ENCODE measurements around the gene FRMD3.

Gene FRMD3

DNA sequence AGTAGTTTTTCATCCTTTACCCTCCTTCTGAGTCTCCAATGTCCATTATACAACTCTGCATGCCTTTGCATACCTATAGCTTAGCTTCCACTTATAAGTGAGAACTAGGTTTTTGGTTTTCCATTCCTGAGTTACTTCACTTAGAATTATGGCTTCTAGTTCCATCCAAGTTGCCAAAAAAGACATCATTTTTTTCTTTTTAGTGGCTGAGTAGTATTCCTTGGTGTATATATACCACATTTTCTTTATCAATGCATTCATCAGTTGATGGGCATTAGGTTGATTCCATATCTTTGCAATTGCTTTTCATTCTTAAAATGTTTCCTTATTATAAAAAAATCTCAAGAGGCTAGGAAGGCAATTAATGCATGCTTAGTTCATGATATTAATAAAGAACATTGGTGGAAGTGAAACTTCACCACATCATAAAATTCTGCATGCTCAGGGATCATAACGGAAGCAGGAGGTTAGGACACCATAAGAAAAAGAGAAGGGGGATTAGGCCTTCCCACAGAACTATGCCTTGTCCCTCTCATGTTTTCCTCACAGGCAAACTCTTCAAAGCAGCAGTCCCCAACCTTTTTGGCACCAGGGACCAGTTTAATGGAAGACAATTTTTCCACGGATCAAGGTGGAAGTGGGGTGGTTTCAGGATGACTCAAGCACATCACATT, 105.2 kb downstream of the FRMD3 start:
- no peak for DNase-seq (ENCODE audit: low read depth)

DNA sequence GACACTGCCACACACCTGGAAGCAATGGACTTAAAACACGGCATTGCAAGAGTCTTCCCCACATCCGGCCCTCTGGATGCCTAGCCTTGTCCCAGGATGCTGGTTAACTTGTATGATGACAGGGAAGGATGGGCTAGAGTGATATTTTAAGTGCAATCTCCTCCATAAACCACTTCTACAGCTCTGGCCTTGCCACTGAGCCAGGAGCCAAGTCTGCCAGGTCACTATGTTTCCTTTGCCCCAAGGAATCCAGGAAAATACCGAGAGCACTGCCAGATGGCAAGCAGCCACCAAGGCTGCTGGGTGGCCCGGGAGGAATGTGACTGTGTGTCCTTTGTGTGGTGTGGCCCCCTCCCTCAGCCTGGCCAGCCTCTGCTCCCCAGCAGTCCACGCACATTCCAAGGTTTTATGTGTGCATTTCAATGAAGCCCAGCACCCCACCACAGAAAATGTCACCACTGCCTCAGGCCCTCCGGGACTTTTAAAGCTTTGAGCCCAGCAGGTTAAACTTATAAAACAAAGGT, 106.0 kb downstream of the FRMD3 start:
- DNase-seq (ENCODE audit: low read depth): peak; percentile 70

DNA sequence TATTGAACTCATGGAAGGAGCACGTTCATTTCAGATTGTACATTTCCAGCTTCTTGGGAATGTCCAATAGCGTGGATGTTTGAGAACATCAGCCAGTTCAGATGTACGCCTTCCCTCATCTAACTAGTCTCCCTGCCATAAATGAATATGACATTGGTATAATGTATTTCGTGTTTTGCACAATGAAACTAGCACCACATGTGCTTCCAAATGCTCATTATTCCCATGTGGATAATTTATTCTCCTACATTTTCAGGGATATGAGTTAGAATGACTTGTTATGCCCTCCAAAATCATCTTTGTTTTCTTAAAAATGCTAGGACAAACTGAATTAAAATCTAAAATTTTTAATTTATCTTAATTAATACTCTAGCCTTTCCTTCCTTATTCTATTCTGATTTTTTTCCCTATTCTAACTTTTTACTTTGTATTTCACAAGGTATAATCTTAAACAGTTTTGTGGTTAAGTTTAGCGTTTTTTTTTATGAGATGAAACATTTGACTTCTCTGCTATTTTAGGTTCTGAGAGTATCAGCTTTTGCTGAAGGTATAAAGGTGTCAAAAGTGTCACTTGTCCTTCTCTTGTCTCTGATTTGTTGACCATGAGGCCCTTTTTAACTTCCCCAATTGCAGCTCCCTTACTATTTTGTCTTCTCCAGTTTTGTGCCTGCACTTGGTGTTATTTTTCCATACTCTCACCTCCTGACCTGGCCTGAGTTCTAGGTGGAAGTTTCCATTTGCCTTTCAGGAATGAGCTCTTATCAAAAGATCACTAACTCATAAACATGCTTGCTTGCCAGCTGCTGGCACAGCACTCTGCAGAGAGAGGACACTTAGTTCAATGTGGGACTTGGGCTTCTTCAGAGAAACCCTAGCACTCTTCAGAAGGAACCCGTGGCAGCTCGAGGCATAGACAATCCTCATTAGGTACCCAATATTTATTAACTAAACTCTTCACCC, 106.8 kb downstream of the FRMD3 start:
- DNase-seq (ENCODE audit: low read depth): no peak

DNA sequence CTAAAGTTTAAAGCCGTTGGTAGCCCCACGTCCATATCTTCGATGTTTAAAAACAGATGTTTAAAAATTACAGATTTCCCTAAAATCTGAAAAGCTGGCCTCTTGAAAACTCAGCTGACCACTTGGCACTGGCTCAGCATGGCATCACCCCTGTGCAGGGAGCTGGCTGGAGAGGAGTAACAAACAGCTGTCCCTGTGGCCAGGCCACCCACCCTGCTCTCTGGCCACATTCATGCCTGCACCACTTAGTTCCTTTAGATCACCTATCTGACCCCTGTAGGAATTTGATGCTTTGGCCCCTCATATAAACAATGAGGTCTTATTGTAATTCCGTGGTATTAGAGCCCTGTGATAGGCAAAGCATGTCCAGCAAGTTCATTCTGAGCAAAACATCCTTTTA, 107.5 kb downstream of the FRMD3 start:
- DNase-seq (ENCODE audit: low read depth): no peak

DNA sequence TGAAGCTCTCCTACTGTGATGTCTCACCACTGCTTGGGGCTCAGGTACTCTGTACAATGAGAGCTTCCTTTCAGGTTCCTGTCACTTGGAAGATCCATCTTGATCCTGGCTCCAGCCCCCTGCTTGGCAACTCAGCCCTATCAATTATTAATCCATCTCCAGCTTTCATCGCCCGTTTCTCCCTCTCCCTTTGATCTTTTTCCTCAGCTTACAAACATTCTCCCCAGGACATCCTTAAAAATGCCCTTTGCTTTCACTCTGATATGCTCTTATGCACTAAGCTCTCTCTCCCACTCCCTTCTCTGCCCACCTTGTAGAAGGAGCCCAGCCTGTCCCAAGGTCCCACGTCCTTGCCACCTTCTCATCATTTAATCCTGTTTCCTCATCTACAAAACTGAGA, 109.0 kb downstream of the FRMD3 start:
- DNase-seq (ENCODE audit: low read depth): no peak

DNA sequence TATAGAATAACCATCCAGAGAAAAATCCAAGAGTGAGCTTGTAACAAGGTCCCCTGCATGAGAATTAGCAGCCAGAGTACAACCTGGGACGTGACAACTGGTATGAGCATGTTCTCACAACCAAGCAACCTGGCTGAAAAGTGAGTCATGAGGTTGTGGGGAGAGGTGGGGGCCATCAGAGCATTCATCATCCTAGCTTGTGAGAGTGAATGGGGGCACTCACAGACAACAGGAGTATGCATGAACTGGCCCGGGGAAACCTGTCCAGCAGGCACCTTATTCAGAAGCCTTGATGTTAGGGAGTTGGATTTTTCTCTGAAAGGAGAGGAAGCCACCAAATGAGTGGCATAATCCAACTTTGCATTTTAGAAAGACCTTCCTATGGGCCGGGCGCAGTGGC, 113.0 kb downstream of the FRMD3 start:
- no peak for DNase-seq (ENCODE audit: low read depth)

DNA sequence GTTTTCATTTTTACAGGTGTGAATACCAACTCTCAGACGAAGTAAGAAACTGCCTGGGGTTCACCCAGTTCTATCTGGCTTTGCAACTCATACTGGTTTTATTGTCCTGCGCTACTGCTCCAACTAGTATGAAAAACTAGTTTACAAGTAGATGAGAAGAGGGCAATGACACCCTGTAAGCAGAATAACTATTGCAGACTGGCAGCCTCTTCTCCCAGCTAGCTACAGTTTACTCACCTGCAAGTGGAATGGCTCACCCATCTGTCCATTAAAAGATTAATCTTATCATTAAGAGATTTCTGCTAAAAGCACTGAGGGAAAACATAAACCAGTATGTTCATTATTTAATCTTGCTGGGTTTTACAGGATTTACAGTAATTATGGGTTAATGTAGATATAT, 113.4 kb downstream of the FRMD3 start:
- no peak for DNase-seq (ENCODE audit: low read depth)

DNA sequence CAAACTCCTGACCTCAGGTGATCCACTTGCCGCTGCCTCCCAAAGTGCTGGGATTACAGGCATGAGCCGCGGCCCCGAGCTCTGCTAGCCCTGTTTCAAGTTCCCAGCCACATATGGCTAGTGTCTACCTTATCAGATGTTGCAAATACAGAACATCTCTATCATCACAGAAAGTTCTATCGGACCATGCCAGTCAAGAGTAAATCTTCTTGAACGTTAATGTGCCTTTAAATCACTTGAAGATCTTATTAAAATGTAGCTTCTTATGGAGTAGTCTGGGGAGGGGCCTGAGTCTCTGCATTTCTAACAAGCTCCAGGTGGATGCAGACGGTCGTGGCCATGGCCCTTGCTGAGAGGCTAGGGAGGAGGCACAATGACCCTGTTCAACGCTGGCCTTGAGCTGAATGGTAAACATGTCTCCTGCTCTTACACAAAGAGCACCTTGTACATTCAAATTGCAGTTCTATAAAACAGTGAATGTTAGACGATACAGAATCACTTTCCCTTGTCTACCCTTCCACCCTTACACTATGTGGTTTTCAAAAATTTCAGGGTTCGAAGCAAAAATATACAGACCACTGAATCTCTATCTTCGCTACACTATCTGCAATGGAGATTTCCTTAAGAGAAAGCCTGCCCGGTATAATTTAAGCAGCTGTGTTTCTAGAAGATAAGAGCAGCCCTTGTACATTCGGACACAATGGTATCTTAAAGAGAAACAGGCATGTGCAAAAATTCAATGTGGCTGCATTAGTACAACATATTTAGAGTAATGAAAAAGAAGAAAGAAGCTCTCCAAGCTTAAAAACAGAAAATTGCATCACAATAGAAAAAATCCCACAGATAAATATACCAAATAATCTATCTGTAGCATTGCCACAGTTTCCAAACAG, 114.1 kb downstream of the FRMD3 start:
- no peak for DNase-seq (ENCODE audit: low read depth)

DNA sequence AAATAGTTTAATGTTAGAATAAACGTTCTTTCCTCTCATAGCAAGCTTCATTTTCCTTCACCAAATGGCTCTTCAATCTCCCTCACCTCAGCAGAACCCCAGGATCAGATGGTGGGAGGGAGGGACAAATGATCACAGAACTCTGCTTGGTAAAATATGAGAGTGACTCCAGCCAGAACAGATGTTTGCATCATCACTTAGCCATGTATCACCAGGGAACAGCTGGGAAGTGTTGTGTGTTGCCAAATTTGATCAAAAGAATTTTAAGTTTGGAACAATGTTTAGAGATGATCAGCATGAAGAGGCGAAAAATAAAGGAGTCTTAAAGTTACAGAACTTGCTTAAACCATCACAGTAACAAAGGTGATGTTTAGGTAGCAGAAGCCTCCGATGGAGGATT, 115.7 kb downstream of the FRMD3 start:
- DNase-seq (ENCODE audit: low read depth): peak; percentile 28

DNA sequence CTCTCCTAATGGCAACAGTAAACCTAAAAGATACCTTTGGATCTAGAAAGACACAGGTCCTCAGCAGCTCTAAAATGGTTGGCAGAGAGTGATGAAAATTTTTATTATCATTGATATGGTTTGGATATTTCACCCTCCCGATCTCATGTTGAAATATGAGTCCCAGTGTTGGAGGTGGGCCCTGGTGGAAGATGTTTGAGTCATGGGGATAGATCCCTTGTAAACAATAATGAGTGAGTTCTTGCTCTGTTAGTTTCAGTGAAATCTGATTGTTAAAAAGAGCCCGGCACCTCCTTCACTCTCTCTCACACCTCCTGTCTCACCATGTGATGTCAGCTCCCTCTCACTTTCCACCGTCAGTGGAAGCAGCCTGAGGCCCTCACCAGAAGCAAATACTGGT, 117.7 kb downstream of the FRMD3 start:
- no peak for DNase-seq (ENCODE audit: low read depth)

DNA sequence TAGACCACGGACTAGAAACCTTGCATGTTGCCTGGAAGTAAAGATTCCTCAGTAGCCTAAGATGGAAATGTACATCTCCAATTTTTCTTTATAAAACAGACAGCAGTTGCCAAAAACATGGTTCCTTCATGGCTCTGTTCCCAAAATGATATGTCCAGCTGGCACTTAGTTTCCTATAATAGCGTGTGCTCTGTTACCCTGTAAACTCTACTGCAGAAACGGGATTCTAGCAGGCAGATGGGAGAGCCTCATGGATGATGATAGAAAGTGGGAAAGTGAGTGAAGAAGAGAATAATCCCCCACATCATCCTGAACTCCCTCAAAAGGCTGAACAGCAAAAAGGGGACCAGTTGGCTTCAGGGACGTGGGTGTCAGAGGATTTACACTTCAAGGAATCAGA, 118.2 kb downstream of the FRMD3 start:
- no peak for DNase-seq (ENCODE audit: low read depth)

DNA sequence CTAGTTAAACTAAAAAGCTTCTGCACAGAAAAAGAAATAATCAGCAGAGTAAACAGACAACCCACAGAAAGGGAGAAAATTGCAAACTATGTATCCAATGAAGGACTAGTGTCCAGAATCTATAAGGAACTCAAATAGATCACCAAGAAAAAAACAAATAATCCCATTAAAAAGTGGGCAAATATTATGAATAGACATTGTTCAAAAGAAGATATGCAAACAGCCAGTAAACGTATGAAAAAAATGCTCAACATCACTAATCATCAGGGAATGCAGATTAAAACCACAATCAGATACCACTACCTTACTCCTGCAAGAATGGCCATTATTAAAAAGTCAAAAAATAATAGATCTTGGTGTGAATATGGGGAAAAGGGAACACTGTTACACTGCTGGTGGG, 119.9 kb downstream of the FRMD3 start:
- no peak for DNase-seq (ENCODE audit: low read depth)

DNA sequence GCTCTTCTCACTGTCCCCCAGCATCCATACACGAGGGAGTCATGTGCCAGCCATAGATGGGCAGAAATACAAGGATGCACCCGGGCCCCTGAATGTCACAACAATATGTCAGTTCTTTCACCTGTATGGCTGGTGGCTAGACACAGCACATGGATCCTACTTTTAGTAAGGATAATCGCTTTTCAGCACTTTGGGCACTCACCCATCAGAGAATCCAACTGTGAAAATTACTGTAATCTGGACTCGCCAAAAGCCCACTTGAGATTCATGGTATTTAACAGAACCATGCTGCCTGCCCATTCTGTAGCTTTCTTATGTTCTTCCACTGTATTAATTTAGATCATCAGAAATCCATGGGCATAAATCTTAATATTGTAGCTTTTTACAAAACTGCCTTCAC, 124.8 kb downstream of the FRMD3 start:
- DNase-seq (ENCODE audit: low read depth): no peak

DNA sequence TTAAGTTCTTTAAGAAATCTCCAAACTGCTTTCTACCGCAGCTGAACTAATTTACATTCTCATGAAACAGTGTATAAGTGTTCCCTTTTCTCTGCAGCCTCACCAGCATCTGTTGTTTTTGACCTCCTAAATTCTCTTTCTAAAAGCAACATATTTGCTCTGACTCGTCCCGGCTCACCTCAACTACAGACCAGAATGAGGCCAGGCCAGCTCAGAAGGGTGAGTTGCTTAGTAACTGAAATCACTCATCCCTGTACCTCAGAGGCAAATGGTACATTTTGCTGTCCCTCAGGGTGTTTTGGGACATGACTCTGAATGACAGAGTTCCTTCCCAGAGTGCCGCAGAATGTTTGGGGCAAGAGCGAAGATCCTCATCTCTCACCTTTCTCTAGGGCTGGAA, 127.5 kb downstream of the FRMD3 start:
- no peak for DNase-seq (ENCODE audit: low read depth)

DNA sequence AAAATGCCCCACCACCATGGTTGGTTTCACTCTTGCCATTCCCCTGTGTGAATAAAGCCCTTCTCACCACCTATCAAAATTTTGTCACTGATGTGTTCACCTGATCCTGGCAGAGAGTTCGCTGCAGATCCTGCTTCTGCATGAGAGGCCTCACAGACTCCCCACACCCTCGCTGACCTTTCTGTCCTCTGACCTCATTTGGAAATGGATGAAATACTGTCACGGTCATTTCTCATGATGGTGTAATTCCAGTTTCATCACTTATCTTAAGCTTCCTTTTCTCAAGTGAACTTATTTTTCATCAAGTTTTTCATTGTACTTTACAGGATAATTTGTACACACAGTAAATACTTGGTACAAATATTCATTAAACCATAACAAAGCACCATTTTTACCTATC, 131.3 kb downstream of the FRMD3 start:
- DNase-seq (ENCODE audit: low read depth): no peak

DNA sequence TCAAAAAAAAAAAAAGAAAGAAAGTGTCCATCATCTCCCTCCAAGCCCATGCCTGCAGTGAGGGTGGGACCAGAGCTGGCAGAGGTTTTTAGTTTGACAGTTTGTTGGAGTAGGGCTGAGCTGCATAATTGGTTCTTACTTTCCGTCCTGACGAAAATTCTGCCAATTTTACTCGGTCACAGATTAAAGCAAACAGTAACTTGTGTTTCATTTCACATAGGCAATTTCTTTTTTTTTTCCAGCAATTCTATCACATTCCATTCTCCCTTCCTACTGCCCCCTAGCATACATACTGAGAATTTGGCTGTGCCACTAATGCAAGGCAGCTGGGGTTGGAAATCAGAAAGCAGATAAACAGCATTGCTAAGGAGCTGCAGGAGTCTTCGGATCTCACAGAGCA, 132.4 kb downstream of the FRMD3 start:
- DNase-seq (ENCODE audit: low read depth): no peak

DNA sequence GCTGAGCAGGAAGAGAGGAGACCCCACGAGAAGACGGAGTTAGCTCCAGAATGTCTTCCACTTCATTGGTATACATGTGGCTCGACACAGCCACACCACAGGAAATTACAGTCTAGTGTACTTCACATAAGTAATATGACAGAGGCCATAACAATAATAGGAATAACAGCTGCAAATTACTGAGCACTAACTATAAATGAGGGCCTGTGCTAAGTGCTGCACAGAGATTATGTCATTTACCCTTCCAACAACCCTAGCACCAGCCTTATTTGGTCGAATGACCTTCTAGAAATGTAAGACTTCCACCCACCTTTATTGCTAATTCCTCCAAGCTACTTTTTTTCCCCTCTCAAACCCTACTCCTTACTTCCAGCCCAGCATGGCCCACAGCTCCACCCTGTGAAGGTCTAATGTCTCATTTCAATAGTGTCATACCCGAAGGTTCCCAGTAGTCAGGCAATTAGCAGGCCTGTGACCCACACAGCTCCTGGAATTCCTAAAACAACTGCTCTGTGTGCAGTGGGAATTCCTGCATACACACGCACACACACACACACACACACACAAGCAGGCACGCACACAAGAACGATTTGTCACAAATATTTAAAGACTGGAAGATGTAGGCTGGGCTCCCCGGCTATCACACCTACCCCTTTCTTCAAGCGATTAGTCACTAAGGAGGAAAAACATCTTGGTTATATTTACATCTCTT, 134.5 kb downstream of the FRMD3 start:
- DNase-seq (ENCODE audit: low read depth): no peak

DNA sequence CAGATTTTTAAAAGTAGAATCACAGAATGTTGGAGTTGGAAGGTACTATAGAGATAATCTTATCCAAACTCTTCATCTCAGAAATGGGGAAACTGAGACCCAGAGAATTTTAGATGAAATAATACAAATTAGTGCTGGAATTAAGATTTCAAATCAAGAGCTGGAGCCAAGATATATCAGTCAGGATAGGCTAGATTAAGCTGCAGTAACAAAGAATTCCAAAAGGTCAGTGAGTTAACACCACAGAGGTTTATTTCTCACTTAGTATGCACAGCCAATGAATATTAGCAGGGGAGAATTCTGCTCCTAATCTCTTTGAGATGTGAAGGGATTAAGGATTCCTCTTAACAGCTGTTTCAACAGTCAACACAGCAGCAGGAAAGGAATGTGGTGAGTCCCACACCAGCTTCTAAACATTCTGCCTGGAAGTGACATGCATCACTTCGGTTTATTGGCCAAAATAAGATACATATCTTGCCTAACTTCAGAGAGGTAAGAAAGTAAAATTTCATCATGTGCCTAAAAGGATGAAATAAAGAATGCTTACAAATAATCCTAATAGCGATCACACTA, 136.8 kb downstream of the FRMD3 start:
- DNase-seq (ENCODE audit: low read depth): no peak

DNA sequence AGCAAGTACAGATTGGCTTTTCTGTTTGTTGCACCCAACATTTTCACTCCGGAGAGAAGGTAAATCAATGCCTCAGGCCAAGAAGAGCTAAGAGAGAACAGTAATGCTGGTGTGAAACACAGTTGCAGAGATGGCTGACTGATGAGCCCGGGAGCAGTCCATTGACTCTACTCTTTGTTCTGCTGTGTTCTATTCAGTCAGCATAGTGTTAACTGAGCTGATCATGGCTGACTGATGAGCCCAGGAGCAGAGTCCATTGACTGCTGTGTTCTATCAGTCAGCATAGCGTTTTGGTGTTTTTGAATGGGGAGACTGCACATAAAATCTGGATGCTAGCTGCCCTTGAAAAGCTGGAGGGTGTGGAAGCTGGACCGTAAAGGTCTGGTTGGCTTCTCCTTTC, 141.4 kb downstream of the FRMD3 start:
- no peak for DNase-seq (ENCODE audit: low read depth)

DNA sequence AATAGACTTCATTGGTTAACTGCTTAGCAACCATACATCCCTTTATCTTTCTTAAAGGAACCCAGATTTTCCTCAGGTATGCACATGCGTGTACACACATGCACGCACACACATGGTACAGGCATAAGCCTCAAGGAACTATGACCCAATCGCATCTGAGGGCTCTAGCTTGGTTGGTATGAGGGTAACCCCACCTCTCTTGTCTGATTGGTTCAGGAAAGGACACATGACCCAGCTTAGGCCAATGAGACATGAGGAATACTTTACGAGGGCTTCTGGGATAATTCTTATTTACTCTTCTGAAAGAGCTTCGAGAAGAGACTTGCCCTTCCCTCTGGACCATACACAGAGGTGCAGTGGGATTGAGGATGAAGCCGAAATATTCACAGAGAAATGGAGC, 141.9 kb downstream of the FRMD3 start:
- no peak for DNase-seq (ENCODE audit: low read depth)

DNA sequence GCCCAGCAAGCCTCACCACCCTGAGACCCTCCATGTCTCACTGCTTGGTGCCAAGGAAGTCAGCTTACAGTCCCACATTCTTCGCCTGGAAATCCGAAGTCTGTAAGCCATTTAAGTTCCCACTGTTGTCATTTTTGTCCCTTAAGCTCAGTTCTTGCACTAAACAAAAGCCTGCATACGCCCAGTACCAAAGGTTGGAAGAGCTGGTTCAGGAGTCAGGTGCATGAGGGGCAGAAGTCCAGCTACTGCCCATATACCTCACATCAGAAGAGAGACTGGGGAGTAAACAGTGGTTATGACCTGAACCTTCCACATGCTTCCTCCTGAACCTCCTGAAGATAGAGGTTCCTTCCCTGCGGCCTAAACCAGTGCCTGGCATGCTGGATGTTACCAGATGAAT, 146.0 kb downstream of the FRMD3 start:
- no peak for DNase-seq (ENCODE audit: low read depth)

All from GM04503 (cell line).